KMS-11 (cell line): ENCODE measurements around the gene ATRN.
"Not testable (repeated sequence)": the region's sequence is repeated elsewhere in the genome, so short reads cannot be mapped to it uniquely, and the experiment has no call there.

ENCODE experiments used
- H2AFZ ChIP-seq: fragments of 200-600 bp; sonication (generic); 2 replicates; pipeline ENCODE4 v1.6.1; 2016; ENCODE audit warnings: antibody characterized with exemption, mixed run types, low read depth
- H3K27ac ChIP-seq: fragments of 200-600 bp; sonication (generic); 2 replicates; pipeline ENCODE4 v1.6.1; 2016; ENCODE audit warnings: mild to moderate bottlenecking, mixed run types
- H3K27me3 ChIP-seq: fragments of 200-600 bp; sonication (generic); 2 replicates; pipeline ENCODE4 v1.6.1; 2017; ENCODE audit warnings: mild to moderate bottlenecking, low read depth, mixed run types, moderate library complexity; ENCODE audit not compliant: insufficient read depth
- H3K36me3 ChIP-seq: fragments of 200-600 bp; sonication (generic); 2 replicates; pipeline ENCODE4 v1.6.1; 2017; ENCODE audit warnings: mild to moderate bottlenecking, mixed run types; ENCODE audit not compliant: insufficient read depth
- H3K4me1 ChIP-seq: fragments of 200-600 bp; sonication (generic); 2 replicates; pipeline ENCODE4 v1.6.1; 2016; ENCODE audit warnings: mild to moderate bottlenecking, low read depth, mixed run types; ENCODE audit not compliant: poor library complexity, severe bottlenecking
- H3K4me2 ChIP-seq: fragments of 200-600 bp; sonication (generic); 2 replicates; pipeline ENCODE4 v1.7.0; 2016; ENCODE audit warnings: mild to moderate bottlenecking, mixed run types
- H3K4me3 ChIP-seq: fragments of 200-600 bp; sonication (generic); IDR thresholded peaks from 2 replicates; pipeline ENCODE4 v1.6.1; 2017; ENCODE audit warnings: low read depth, low read length, mixed read lengths; ENCODE audit not compliant: insufficient read depth
- H3K79me2 ChIP-seq: fragments of 200-600 bp; sonication (generic); 2 replicates; pipeline ENCODE4 v1.6.1; 2016; ENCODE audit warnings: low read depth, mixed run types; ENCODE audit not compliant: insufficient read depth
- H3K9ac ChIP-seq: fragments of 200-600 bp; sonication (generic); 2 replicates; pipeline ENCODE4 v1.6.1; 2016; ENCODE audit warnings: mild to moderate bottlenecking, mixed run types
- H4K20me1 ChIP-seq: fragments of 200-600 bp; sonication (generic); 2 replicates; pipeline ENCODE4 v1.6.1; 2016; ENCODE audit warnings: mild to moderate bottlenecking, mixed run types; ENCODE audit not compliant: insufficient read depth
- TF ChIP-seq, protein P1 (sequence below): fragments of 200-600 bp; sonication (generic); conservative IDR thresholded peaks from 2 replicates; pipeline ENCODE4 v1.6.1; 2017; ENCODE audit warnings: low read depth, mild to moderate bottlenecking, antibody characterized with exemption, low read length, moderate library complexity, mixed read lengths

The ATRN gene

GRCh38 chr20:3614466-3614865, 143.6 kb downstream of the ATRN start:
- H3K9ac ChIP-seq = no peak overlapping the region
- no peaks in the 10 kb centered on the region for H3K36me3 ChIP-seq
- H4K20me1 ChIP-seq = no peaks in the 10 kb centered on the region
- H3K27ac ChIP-seq = no peak overlapping the region
- no peaks in the 10 kb centered on the region for H3K79me2 ChIP-seq
- no peak overlapping the region for H3K4me3 ChIP-seq
- no peaks in the 10 kb centered on the region for H3K4me1 ChIP-seq
- TF ChIP-seq, protein P1, sequence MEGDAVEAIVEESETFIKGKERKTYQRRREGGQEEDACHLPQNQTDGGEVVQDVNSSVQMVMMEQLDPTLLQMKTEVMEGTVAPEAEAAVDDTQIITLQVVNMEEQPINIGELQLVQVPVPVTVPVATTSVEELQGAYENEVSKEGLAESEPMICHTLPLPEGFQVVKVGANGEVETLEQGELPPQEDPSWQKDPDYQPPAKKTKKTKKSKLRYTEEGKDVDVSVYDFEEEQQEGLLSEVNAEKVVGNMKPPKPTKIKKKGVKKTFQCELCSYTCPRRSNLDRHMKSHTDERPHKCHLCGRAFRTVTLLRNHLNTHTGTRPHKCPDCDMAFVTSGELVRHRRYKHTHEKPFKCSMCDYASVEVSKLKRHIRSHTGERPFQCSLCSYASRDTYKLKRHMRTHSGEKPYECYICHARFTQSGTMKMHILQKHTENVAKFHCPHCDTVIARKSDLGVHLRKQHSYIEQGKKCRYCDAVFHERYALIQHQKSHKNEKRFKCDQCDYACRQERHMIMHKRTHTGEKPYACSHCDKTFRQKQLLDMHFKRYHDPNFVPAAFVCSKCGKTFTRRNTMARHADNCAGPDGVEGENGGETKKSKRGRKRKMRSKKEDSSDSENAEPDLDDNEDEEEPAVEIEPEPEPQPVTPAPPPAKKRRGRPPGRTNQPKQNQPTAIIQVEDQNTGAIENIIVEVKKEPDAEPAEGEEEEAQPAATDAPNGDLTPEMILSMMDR = no peak
- no peaks in the 10 kb centered on the region for H3K27me3 ChIP-seq
- no peak overlapping the region for H2AFZ ChIP-seq
- H3K4me2 ChIP-seq = no peak overlapping the region

GRCh38 chr20:3615171-3615840, 144.5 kb downstream of the ATRN start:
- not testable (repeated sequence) for H3K4me2 ChIP-seq, H3K27me3 ChIP-seq, H3K4me1 ChIP-seq, H3K9ac ChIP-seq, H2AFZ ChIP-seq, H4K20me1 ChIP-seq, H3K36me3 ChIP-seq, H3K27ac ChIP-seq, H3K4me3 ChIP-seq, H3K79me2 ChIP-seq

GRCh38 chr20:3616250-3616649, 145.4 kb downstream of the ATRN start:
- Histone ChIP-seq H3K4me2 (no peak overlapping the region), H3K36me3 (no peaks in the 10 kb centered on the region), H3K9ac (no peak overlapping the region), H3K4me1 (no peaks in the 10 kb centered on the region), H3K27ac (no peak overlapping the region), H3K79me2 (no peaks in the 10 kb centered on the region), H2AFZ (no peak overlapping the region), H4K20me1 (no peaks in the 10 kb centered on the region), H3K4me3 (no peak overlapping the region), H3K27me3 (no peaks in the 10 kb centered on the region)
- TF ChIP-seq, protein P1 = no peak

DNA sequence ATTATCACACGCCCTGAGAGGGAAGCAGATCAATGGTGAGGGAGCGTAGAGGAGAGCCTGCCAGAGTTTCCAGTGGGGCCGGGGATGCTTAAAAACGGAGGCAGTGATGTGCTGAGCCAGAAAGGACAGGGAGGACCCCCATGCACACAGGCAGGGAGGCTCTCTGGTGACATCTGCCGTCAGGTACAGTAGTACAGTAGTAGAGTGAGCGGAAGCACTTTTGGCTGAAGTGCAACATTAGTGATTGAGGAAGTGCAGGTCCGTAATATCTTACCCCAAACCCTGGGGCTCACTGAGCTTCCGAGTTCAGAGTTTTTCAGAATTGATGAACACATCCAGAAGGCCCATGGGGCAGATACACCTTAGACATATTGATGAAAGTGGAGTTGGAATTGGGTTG, 150.3 kb downstream of the ATRN start:
- no peaks in the 10 kb centered on the region for H3K27me3 ChIP-seq
- no peaks in the 10 kb centered on the region for H3K4me1 ChIP-seq
- H4K20me1 ChIP-seq = no peaks in the 10 kb centered on the region
- H3K4me2 ChIP-seq = no peak overlapping the region
- no peak overlapping the region for H3K9ac ChIP-seq
- no peaks in the 10 kb centered on the region for H3K79me2 ChIP-seq
- no peaks in the 10 kb centered on the region for H3K36me3 ChIP-seq
- H2AFZ ChIP-seq = no peak overlapping the region
- no peak overlapping the region for H3K4me3 ChIP-seq
- TF ChIP-seq, protein P1 = no peak
- H3K27ac ChIP-seq = no peak overlapping the region

- H3K27me3 ChIP-seq = no peaks in the 10 kb centered on the region
- H2AFZ ChIP-seq = no peak overlapping the region
- TF ChIP-seq, protein P1 = no peak
- H4K20me1 ChIP-seq = no peaks in the 10 kb centered on the region
- H3K36me3 ChIP-seq = no peaks in the 10 kb centered on the region
- H3K4me1 ChIP-seq = no peaks in the 10 kb centered on the region
- no peak overlapping the region for H3K4me2 ChIP-seq
- H3K9ac ChIP-seq = no peak overlapping the region
- H3K4me3 ChIP-seq = no peak overlapping the region
- H3K27ac ChIP-seq = no peak overlapping the region
- no peaks in the 10 kb centered on the region for H3K79me2 ChIP-seq
These were observed 151.6 kb downstream of the ATRN start for GRCh38 chr20:3622406-3622805.
